GM23338 (cell line): ENCODE measurements around the gene ERCC5. TPM values are rescaled to one million over a fixed set of nuclear protein-coding genes. Genes with fewer than 3 reads are reported as not detected.

Experiments
- ATAC-seq: fragments of 200-7000 bp; cut with Tn5 transposase; 3 replicates; pipeline ENCODE4 v1.9.1; 2020
- DNase-seq: peaks from one replicate; pipeline ENCODE4 v3.0.0-alpha.2; 2015; ENCODE audit warnings: low spot score
- H2AFZ ChIP-seq: fragments of 200-600 bp; sonication (generic); 2 replicates; pipeline ENCODE4 v1.8.0; 2016; ENCODE audit warnings: antibody characterized with exemption, mild to moderate bottlenecking, moderate library complexity
- H3F3A ChIP-seq: fragments of 200-600 bp; sonication (generic); replicated peaks from 2 replicates; pipeline ENCODE4 v1.8.0; 2017; ENCODE audit warnings: antibody characterized with exemption, mixed run types, low read depth
- H3K27ac ChIP-seq: fragments of 200-600 bp; sonication (generic); 2 replicates; pipeline ENCODE4 v1.6.1; 2016; ENCODE audit warnings: low read depth
- H3K27me3 ChIP-seq: fragments of 200-600 bp; sonication (generic); 2 replicates; pipeline ENCODE4 v1.8.0; 2016; ENCODE audit warnings: mild to moderate bottlenecking, mixed run types, moderate library complexity; ENCODE audit not compliant: insufficient read depth
- H3K36me3 ChIP-seq: fragments of 200-600 bp; sonication (generic); 2 replicates; pipeline ENCODE4 v1.8.0; 2016; ENCODE audit warnings: mild to moderate bottlenecking; ENCODE audit not compliant: insufficient read depth
- H3K4me1 ChIP-seq: fragments of 200-600 bp; sonication (generic); 2 replicates; pipeline ENCODE4 v1.8.0; 2016; ENCODE audit warnings: mild to moderate bottlenecking, moderate library complexity; ENCODE audit not compliant: insufficient read depth
- H3K4me2 ChIP-seq: fragments of 200-600 bp; sonication (generic); 2 replicates; pipeline ENCODE4 v1.7.1; 2017; ENCODE audit warnings: mixed run types
- H3K4me3 ChIP-seq: fragments of 200-600 bp; sonication (generic); 2 replicates; pipeline ENCODE4 v1.6.1; 2016; ENCODE audit warnings: mixed run types
- H3K79me2 ChIP-seq: fragments of 200-600 bp; sonication (generic); replicated peaks from 2 replicates; pipeline ENCODE4 v1.8.0; 2017; ENCODE audit warnings: mild to moderate bottlenecking; ENCODE audit not compliant: insufficient read depth
- H3K9me2 ChIP-seq: fragments of 200-600 bp; sonication (generic); 2 replicates; pipeline ENCODE4 v1.8.0; 2017; ENCODE audit not compliant: insufficient read depth
- H4K20me1 ChIP-seq: fragments of 200-600 bp; sonication (generic); replicated peaks from 2 replicates; pipeline ENCODE4 v1.8.0; 2017; ENCODE audit warnings: mild to moderate bottlenecking; ENCODE audit not compliant: insufficient read depth
- H3K27ac Mint-ChIP-seq: 2 replicates; pipeline ENCODE4 v1.8.0; 2020; ENCODE audit warnings: inconsistent platforms, mild to moderate bottlenecking, moderate library complexity, mixed read lengths
- H3K27me3 Mint-ChIP-seq: 3 replicates; pipeline ENCODE4 v1.8.0; 2022; ENCODE audit warnings: low read depth, mild to moderate bottlenecking, moderate library complexity, mixed read lengths, inconsistent platforms; ENCODE audit not compliant: insufficient read depth, poor library complexity
- H3K36me3 Mint-ChIP-seq: 3 replicates; pipeline ENCODE4 v1.8.0; 2021; ENCODE audit warnings: low read depth, mild to moderate bottlenecking, inconsistent platforms, moderate library complexity, mixed read lengths
- H3K4me1 Mint-ChIP-seq: 3 replicates; pipeline ENCODE4 v1.8.0; 2020; ENCODE audit warnings: mild to moderate bottlenecking, inconsistent platforms, mixed read lengths
- H3K4me3 Mint-ChIP-seq: 3 replicates; pipeline ENCODE4 v1.8.0; 2021; ENCODE audit warnings: moderate library complexity, mild to moderate bottlenecking, inconsistent platforms, mixed read lengths
- H3K9me3 Mint-ChIP-seq: 3 replicates; pipeline ENCODE4 v1.8.0; 2020; ENCODE audit warnings: moderate library complexity, mild to moderate bottlenecking, inconsistent platforms, mixed read lengths
- CREB1 ChIP-seq: fragments of 250-450 bp; sonication (Bioruptor Pico); IDR thresholded peaks from 2 replicates; pipeline ENCODE4 v1.5.0; 2020; ENCODE audit warnings: low read depth, mild to moderate bottlenecking, moderate library complexity
- CTCF ChIP-seq, 2 experiments: fragments of 200-600 bp in 1 of 2; sonication (generic) in 1 of 2; conservative IDR thresholded peaks; 2 replicates each; pipeline versions ENCODE4 v1.5.1 to v1.6.1; 2016 to 2017; ENCODE audit warnings: antibody characterized with exemption in 2 of 2, low read depth in 2 of 2, mild to moderate bottlenecking in 2 of 2, moderate library complexity in 1 of 2
- EZH2 ChIP-seq: fragments of 200-600 bp; sonication (generic); IDR thresholded peaks from one replicate; pipeline ENCODE4 v1.8.0; 2017; ENCODE audit warnings: antibody characterized with exemption, mild to moderate bottlenecking, low read depth; ENCODE audit not compliant: unreplicated experiment
- JUNB ChIP-seq: IDR thresholded peaks from one replicate; pipeline ENCODE4 v1.6.1; 2016; ENCODE audit warnings: antibody characterized with exemption; ENCODE audit not compliant: unreplicated experiment
- NANOG ChIP-seq: IDR thresholded peaks from 2 replicates; pipeline ENCODE4 v1.6.1; 2016; ENCODE audit warnings: antibody characterized with exemption, borderline replicate concordance
- REST ChIP-seq: IDR thresholded peaks from one replicate; pipeline ENCODE4 v1.6.1; 2018; ENCODE audit warnings: antibody characterized with exemption; ENCODE audit not compliant: unreplicated experiment
- STAT1 ChIP-seq: IDR thresholded peaks from one replicate; pipeline ENCODE4 v1.6.1; 2016; ENCODE audit warnings: antibody characterized with exemption; ENCODE audit not compliant: unreplicated experiment
- ZNF114 ChIP-seq: fragments of 250-450 bp; sonication (Bioruptor Pico); IDR thresholded peaks from 2 replicates; pipeline ENCODE4 v1.5.0; 2020; ENCODE audit warnings: mild to moderate bottlenecking, moderate library complexity
- ZNF331 ChIP-seq: fragments of 250-450 bp; sonication (Bioruptor Pico); IDR thresholded peaks from 2 replicates; pipeline ENCODE4 v1.5.0; 2020; ENCODE audit warnings: low read depth, mild to moderate bottlenecking, moderate library complexity
- ZNF462 ChIP-seq: fragments of 250-450 bp; sonication (Bioruptor Pico); IDR thresholded peaks from 2 replicates; pipeline ENCODE4 v1.5.0; 2020; ENCODE audit warnings: mild to moderate bottlenecking, moderate library complexity
- polyA plus RNA-seq: library from polyadenylated mRNA; unstranded; fragments of >200 nt; fragmentation: Nextera tagmentation; extraction: Ambion mirVana; gene quantifications from 2 replicates; pipeline ENCODE4 v1.2.1, GENCODE V29; 2016
- total RNA-seq: library from RNA; depleted of rRNA; stranded (reverse); fragments of >200 nt; shearing (Covaris generic); gene quantifications from 2 replicates; pipeline ENCODE4 v1.2.3, GENCODE V29; 2014

ERCC5 gene
- total and polyA plus RNA-seq, 2 experiments from 2014 or later, result 25.4 to 26.2 TPM

- no peak for TF ChIP-seq ZNF462 (CRISPR knock-in tag)
- TF ChIP-seq EZH2, result no peak
- no peak for TF ChIP-seq CTCF (conservative IDR thresholded peaks at IDR 0.05; ENCODE audit: low read depth in 2 of 2)
- TF ChIP-seq STAT1, result no peak
- no peak for TF ChIP-seq ZNF331 (CRISPR knock-in tag)
- TF ChIP-seq CREB1 (CRISPR knock-in tag), result no peak
- TF ChIP-seq ZNF114, result no peak
- TF ChIP-seq JUNB, result no peak
- TF ChIP-seq NANOG, result no peak
These were observed 31.0 kb upstream of the ERCC5 start (continued) for GRCh38 chr13:102814793-102815192.

GRCh38 chr13:102815788-102816187 lies 30.0 kb upstream of the ERCC5 start:
- Histone ChIP-seq H3K27me3 (no peaks in the 10 kb centered on the region), H3F3A (no peaks in the 10 kb centered on the region), H3K4me1 (no peaks in the 10 kb centered on the region), H3K4me2 (no peak overlapping the region), H3K36me3 (no peaks in the 10 kb centered on the region), H4K20me1 (no peaks in the 10 kb centered on the region), H3K4me3 (no peak overlapping the region), H3K27ac (no peak overlapping the region), H2AFZ (no peak overlapping the region), H3K9me2 (no peaks in the 10 kb centered on the region), H3K79me2 (no peaks in the 10 kb centered on the region)
- Mint-ChIP-seq H3K36me3 (peaks cover 10% of the 10 kb centered on the region; the same call in 2 of the 3 replicates), H3K4me1 (0 out of 3 replicates have a peak, but pooled peaks cover 3% of the 10 kb centered on the region), H3K27ac (no peak overlapping the region), H3K4me3 (no peak overlapping the region), H3K9me3 (peaks cover 5% of the 10 kb centered on the region; the same call in 1 of the 3 replicates), H3K27me3 (no peaks in the 10 kb centered on the region)
- DNase-seq, result no peak
- no peak for ATAC-seq
- TF ChIP-seq EZH2, result no peak
- no peak for TF ChIP-seq ZNF331 (CRISPR knock-in tag)
- TF ChIP-seq REST, result no peak
